GM19193 (cell line): ENCODE measurements around the gene CHI3L1.

ENCODE experiments used
- POLR2A ChIP-seq: IDR thresholded peaks from 4 replicates; pipeline ENCODE4 v1.6.1; 2011; ENCODE audit not compliant: insufficient read depth, insufficient read length; ENCODE audit errors: extremely low read depth

The CHI3L1 gene

DNA sequence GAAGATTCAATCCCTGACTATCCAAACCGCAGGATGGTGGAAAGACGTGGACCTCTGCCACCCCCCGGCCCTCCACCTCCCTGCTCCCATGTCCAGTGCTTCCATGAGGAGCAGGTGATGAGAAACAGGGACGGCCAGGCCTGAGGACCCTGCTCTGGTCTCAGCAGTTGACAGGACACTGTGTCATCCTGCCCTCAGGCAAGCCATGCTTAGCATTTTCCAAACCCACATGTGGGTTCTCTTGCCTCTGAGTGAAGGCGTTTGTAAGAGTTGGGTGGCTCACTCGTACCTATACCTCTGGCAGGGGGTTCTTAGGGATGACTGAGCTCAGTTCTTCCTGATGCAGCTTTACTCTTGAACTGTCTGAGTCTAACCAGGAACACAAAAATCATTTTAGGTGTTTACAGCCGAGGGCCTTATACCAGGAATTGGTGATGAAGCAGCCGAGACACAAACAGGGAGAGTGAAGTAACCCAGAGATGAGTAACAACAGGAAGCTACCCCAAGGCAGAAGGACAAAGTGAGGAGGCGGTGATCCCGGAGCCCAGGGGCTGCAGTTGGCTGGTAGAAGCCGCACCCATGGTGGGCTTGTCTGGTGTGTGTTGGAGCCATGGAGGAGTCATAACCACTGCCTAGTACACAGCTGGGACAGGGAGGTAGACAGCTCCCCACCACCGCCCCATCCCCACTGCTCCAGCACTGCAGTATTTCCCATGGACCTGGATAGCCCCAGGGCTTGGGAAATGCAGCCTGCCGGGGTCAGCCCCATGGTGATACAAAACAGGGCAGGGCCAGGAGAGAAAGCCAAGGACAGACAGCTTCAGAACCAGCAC lies 32.3 kb downstream of the CHI3L1 start:
- no peak for TF ChIP-seq POLR2A

DNA sequence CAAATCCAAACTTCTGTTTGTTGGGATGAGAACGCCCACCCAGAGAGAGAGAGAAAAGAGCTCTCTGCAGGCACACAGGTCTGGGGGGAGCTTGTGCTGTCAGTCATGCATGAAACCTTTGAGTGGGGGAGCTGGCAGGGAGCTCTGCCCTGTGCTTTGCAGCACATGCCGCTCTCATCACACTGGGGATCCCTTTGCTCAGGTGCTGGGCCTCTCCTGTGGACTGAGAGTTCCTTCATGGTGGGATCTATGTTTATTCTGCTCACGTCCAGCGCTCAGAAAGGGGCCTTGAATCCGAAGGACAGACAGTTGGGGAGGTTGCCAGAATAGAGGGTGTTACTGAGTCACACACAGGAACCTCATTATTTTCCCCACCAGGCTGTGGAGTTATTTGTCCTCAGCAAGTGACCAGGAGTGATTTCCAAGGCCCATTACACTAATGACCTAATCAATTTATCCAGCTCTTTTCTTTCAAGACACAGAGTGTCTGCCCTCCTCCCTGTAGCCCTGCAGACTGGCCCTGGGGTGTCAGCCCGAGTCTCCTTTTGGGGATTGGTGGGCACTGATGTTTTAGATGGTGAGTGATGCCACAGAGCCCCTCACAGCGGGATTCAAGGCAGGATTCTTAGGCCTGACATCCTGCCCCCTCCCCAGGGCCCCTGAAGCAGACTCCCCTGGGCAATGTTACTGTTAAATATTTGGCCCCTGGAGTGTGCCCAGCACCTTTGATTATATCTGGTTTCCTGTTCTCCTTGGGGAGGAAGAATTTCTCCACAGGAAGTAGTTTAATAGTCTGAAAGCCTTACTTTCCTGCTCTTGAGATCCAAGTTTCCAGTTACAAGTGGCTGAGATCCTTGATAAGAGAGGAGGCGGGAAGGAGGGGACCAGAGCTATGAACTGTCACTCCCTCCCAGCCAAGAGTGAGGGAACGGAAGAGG lies 33.2 kb downstream of the CHI3L1 start:
- no peak for TF ChIP-seq POLR2A

GRCh38 chr1:203152158-203153034 lies 34.1 kb downstream of the CHI3L1 start:
- no peak for TF ChIP-seq POLR2A

GRCh38 chr1:203151362-203152157 lies 34.9 kb downstream of the CHI3L1 start:
- no peak for TF ChIP-seq POLR2A

DNA sequence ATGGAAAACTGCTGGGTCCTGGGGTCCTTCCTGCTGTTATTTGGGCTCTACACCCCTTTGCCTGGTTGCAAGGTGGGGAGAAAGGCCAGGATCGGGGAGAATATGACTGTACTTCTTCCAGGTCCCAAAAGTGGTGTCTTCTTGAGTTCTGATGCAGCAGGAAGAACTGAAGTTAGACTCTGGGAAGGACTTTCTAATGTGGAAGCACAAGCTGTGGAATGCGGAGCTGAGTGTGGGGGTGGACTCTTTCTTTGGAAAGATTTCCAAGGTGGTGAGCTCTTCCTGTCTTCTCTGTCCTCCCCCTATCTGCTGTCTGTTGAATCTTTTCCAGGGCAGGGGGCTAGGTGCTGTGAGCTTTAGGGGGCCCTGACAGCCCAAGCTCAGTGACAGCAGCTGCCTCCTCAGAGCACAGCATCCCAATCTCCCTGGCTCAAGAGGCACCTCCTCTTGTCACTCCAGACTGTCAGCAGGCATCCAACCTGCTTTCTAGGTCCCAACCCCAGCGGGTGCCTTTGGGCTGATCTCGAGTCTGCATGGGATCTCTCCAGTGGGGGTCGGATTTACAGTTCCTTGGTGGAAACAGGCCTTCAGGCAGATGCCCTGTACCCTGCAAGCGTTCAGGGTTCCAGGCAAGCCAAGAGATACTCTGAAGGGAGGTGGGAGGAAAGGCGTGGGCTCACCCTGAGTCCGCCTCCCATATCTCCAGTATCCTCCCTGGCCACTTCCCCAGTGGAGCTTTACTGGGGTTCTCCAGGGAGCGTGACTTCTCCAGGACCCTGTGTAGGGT lies 35.8 kb downstream of the CHI3L1 start:
- no peak for TF ChIP-seq POLR2A

GRCh38 chr1:203149188-203149840 lies 37.2 kb downstream of the CHI3L1 start:
- TF ChIP-seq POLR2A: no peak

DNA sequence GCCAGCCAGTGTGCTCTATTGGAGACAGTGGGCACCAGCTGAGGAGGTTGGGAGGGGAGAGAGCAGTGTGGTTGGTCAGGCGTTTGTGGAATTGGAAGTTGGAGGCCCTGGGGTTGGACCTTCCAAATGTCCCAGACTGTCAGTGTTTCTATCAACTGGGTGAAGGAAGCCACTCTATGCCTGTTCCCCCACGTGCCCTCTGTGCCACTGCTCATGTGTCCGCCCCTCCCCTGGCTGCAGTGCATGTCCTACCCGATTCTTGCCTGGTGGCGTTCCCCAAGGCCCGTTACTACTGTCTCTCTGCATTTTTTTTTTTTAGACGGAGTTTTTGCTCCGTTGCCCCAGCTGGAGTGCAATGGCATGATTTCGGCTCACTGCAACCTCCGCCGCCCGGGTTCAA lies 37.9 kb downstream of the CHI3L1 start:
- TF ChIP-seq POLR2A: no peak

- TF ChIP-seq POLR2A: no peak
Measured at GRCh38 chr1:203148127-203148526, 38.4 kb downstream of the CHI3L1 start.

DNA sequence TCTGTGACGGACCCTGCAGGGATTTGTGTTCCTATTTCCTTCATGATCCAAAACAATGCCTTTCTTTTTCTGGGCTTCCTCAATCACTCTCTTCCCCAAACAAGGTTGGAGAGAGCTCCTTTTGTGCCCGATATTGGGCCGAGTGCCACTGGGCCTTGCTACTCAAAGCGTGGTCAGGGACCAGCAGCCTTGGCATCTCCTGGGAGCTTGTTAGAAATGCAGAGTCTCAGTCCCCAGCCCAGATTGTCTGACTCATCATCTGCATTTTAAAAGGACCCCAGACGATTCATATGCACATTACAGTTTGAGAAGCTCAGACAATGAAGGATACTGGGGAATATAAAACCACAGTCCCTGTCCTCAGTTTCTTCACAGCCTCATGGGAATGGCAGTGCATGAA lies 39.1 kb downstream of the CHI3L1 start:
- no peak for TF ChIP-seq POLR2A

DNA sequence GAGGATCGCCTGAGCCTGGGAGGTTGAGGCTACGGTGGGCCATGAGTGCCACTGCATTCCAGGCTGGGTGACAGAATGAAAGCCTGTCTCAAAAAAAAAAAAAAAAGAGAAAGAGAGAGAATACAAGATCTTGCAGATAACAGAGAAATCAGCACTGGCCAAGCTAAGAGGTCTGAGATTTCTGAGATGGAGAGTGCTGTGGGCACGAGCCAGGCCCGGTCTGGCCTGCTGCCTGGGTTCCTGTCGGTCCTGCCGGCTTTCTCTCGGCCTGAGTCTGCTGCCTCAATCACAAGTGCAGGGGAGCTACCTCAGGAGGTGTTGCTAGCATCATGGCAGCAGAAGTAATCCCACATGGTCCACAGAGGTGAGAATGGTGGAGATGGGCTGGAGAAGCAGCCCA lies 40.0 kb downstream of the CHI3L1 start:
- TF ChIP-seq POLR2A: no peak

- TF ChIP-seq POLR2A: no peak
Measured at GRCh38 chr1:203146042-203146369, 40.5 kb downstream of the CHI3L1 start.

GRCh38 chr1:203145321-203146041 lies 41.0 kb downstream of the CHI3L1 start:
- no peak for TF ChIP-seq POLR2A
